ENCODE data around the gene CT47B1.
"Not testable (repeated sequence)": the region's sequence is repeated elsewhere in the genome, so short reads cannot be mapped to it uniquely, and the experiment has no call there.

The CT47B1 gene

DNA sequence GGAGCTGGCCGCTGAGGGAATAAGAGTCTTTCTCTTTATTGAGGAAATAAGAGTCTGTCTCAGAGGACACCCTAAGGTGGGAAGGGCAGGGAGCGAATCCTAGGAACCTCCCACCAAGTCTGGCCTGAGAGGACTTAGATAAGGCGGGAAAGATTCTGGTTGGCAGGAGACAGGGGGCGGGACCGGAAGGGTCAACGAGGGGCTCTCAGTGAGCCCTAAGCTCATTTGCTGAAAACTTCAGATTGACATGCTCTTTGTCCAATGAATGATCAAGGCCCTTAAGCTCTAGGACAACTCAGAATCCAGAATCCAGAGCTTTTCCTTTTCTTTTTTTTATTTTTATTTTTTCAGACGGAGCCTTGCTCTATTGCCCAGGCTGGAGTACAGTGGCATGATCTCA, at the start of gene CT47B1:
Gene CT47B1, minus strand, starts transcription at position 101 of the 400 bp plus-strand sequence. CDS start 196 bp downstream, outside the sequence.
- not testable (repeated sequence) for DNase-seq

- no peak for DNase-seq
Measured at GRCh38 chrX:120874678-120875557, 748 bp downstream of the CT47B1 start.

DNA sequence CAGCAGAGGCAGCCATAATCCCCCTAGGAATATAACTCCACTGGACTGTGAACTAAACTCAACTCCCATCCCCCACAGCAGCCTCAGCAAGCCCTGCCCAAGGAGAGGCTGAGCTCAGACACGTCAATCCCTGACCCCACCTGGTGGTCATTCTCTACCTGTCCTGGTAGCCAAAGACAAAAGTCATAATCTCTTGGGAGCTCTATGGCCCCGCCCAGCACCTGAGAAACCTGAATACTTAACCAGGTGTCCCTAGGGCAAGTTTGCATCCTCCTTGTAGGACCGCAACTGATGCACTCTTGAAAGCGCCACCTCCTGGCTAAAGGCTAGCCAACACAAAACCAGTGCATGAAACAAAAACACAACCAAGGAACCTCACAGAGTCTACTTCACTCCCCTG, 18.4 kb downstream of the CT47B1 start:
- DNase-seq: no peak

- no peak for DNase-seq
Measured at GRCh38 chrX:120840827-120841226, 34.8 kb downstream of the CT47B1 start.

DNA sequence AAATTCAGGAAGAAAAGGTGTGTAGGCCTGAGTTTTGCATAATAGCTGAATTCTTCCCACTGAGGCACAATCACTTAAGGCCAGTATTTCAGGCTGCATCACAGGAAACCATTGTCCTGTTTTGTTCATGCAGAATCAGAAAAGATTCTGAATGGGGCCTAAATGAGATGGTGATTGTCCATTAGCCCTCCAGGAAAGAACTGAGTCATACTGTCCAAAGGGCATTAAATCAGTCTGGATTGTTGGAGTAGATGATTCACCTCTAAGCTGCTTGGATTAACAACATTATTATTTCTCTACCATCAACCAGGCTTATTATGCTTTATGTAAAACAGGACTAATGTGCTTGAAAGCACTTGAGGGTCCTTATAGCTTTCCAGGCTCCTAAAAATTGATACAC, 36.2 kb downstream of the CT47B1 start:
- DNase-seq: no peak

DNA sequence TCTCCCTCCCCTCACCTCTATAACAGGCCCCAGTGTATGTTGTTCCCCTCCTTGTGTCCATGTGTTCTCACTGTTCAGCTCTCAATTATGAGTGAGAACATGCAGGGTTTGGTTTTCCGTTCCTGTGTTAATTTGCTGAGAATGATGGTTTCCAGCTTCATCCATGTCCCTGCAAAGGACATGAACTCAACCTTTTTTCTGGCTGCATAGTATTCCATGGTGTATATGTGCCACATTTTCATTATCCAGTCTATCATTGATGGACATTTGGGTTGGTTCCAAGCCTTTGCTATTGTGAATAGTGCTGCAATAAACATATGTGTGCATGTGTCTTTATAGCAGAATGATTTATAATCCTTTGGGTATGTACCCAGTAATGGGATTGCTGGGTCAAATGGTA, 48.5 kb downstream of the CT47B1 start:
- DNase-seq: not testable (repeated sequence)

GRCh38 chrX:120825146-120825545, 50.5 kb downstream of the CT47B1 start:
- no peak for DNase-seq

DNA sequence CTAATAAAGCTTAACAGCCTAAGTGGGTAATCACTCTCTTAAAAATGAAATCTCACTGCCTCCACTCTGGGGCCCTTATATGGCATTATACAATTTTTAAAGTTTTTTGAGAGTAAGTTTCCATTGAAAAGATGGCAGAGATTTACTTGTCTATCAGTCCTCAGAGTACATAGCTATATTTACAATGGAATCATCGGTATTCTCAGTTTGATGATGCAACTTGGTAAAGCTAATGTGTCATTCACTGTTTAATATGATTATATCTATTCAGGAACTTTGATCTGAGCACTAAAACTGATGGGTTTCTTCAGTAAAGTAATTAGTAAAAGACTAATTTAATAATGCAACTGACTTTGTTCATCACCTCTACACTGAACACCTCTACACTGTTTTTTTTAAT, 51.6 kb downstream of the CT47B1 start:
- DNase-seq: no peak

DNA sequence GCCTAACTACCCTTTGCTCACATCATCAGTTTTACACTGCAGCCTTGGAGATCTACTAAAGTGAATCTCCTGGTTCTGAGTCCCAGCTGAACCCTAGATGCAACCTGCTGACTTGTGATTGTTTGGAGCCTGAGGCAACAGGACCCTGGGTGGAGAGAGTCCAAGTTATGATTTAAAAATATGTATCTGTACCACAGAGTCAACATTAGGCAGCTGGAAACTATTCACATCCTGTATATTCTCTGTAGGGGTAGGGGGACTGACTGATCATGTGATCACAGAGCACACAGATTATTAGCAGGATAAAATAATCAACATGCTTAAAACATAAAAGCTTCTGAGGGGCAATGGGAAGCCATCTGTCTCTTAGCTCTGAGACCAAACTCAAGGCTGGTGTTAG, 52.1 kb downstream of the CT47B1 start:
- DNase-seq: no peak
